HepG2 (cell line): ENCODE data around the gene ARFIP2. TPM values are rescaled to one million over a fixed set of nuclear protein-coding genes. Genes with fewer than 3 reads are reported as not detected.

Source experiments
- ERF ChIP-seq: IDR thresholded peaks from 2 replicates; pipeline ENCODE4 v1.6.1; 2018; ENCODE audit warnings: missing biosample characterization, missing genetic modification reagents
- FOXA1 ChIP-seq, 2 experiments: fragments of 450-650 bp in 1 of 2; sonication (generic) in 1 of 2; formaldehyde crosslinking in 1 of 2; IDR thresholded peaks; 2 replicates each; pipeline versions ENCODE4 v1.4.0 to v1.6.1; 2016 to 2020; ENCODE audit warnings: missing genetic modification reagents in 1 of 2
- SNAPC2 ChIP-seq: sonication (generic); formaldehyde crosslinking; IDR thresholded peaks from 2 replicates; pipeline ENCODE4 v1.8.1; 2022; ENCODE audit warnings: mild to moderate bottlenecking, missing genetic modification reagents
- TCF7 ChIP-seq: sonication (generic); IDR thresholded peaks from 2 replicates; pipeline ENCODE4 v1.6.1; 2016; ENCODE audit warnings: antibody characterized with exemption, low read depth
- ZBTB40 ChIP-seq, 2 experiments: fragments of 450-650 bp in 1 of 2; sonication (generic) in 1 of 2; formaldehyde crosslinking in 1 of 2; IDR thresholded peaks; 2 replicates each; pipeline versions ENCODE4 v1.6.1 to v1.8.0; 2016 to 2022; ENCODE audit warnings: antibody characterized with exemption in 1 of 2, mild to moderate bottlenecking in 1 of 2, missing genetic modification reagents in 1 of 2
- ZNF24 ChIP-seq: fragments of 450-650 bp; IDR thresholded peaks from 2 replicates; pipeline ENCODE4 v1.6.1; 2017; ENCODE audit warnings: antibody characterized with exemption, mild to moderate bottlenecking
- polyA plus RNA-seq, 8 experiments: library from polyadenylated mRNA; depleted of rRNA in 3 of 8; stranded (reverse) in 7 of 8; unstranded in 1 of 8; fragments of >200 nt; fragmentation: Illumina TruSeq in 4 of 8; extraction: Trizol in 4 of 8; gene quantifications; 2 replicates each; pipeline versions ENCODE4 v1.2.1 to v1.2.3, GENCODE V29; 2011 to 2016; ENCODE audit warnings: low read depth in 4 of 8, missing spikeins in 1 of 8, mixed read lengths in 1 of 8; ENCODE audit not compliant: insufficient read depth in 1 of 8
- total RNA-seq, 5 experiments: library from RNA; depleted of rRNA; stranded (reverse); fragments of >200 nt; fragmentation: Illumina TruSeq; extraction: Trizol; gene quantifications; 2 replicates each; pipeline ENCODE4 v1.2.3, GENCODE V29; 2016; ENCODE audit warnings: low read depth in 1 of 5
- TF ChIP-seq, protein P1 (sequence below): sonication (generic); formaldehyde crosslinking; IDR thresholded peaks from 2 replicates; pipeline ENCODE4 v1.4.0; 2020; ENCODE audit warnings: missing genetic modification reagents
- TF ChIP-seq, protein P2 (sequence below): sonication (generic); formaldehyde crosslinking; IDR thresholded peaks from 2 replicates; pipeline ENCODE4 v1.8.0; 2022; ENCODE audit warnings: mild to moderate bottlenecking, missing genetic modification reagents, moderate library complexity
- TF ChIP-seq, protein P3 (sequence below): sonication (generic); formaldehyde crosslinking; IDR thresholded peaks from 2 replicates; pipeline ENCODE4 v1.9.0; 2021; ENCODE audit warnings: missing genetic modification reagents, mild to moderate bottlenecking, borderline replicate concordance

Gene ARFIP2
- total and polyA plus RNA-seq, 2 of the 13 experiments (the other 11 are each of a cell fraction or from before 2014, with no cell fraction given) = 56.6 to 60.2 TPM

GRCh38 chr11:6481012-6481923 is at the start of gene ARFIP2, which contains the start of gene TIMM10B (continued):
- TF ChIP-seq, protein P1, sequence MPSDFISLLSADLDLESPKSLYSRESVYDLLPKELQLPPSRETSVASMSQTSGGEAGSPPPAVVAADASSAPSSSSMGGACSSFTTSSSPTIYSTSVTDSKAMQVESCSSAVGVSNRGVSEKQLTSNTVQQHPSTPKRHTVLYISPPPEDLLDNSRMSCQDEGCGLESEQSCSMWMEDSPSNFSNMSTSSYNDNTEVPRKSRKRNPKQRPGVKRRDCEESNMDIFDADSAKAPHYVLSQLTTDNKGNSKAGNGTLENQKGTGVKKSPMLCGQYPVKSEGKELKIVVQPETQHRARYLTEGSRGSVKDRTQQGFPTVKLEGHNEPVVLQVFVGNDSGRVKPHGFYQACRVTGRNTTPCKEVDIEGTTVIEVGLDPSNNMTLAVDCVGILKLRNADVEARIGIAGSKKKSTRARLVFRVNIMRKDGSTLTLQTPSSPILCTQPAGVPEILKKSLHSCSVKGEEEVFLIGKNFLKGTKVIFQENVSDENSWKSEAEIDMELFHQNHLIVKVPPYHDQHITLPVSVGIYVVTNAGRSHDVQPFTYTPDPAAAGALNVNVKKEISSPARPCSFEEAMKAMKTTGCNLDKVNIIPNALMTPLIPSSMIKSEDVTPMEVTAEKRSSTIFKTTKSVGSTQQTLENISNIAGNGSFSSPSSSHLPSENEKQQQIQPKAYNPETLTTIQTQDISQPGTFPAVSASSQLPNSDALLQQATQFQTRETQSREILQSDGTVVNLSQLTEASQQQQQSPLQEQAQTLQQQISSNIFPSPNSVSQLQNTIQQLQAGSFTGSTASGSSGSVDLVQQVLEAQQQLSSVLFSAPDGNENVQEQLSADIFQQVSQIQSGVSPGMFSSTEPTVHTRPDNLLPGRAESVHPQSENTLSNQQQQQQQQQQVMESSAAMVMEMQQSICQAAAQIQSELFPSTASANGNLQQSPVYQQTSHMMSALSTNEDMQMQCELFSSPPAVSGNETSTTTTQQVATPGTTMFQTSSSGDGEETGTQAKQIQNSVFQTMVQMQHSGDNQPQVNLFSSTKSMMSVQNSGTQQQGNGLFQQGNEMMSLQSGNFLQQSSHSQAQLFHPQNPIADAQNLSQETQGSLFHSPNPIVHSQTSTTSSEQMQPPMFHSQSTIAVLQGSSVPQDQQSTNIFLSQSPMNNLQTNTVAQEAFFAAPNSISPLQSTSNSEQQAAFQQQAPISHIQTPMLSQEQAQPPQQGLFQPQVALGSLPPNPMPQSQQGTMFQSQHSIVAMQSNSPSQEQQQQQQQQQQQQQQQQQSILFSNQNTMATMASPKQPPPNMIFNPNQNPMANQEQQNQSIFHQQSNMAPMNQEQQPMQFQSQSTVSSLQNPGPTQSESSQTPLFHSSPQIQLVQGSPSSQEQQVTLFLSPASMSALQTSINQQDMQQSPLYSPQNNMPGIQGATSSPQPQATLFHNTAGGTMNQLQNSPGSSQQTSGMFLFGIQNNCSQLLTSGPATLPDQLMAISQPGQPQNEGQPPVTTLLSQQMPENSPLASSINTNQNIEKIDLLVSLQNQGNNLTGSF (CRISPR knock-in tag) = no peak; the same call in 1 of the 2 replicates
- TF ChIP-seq, protein P2, sequence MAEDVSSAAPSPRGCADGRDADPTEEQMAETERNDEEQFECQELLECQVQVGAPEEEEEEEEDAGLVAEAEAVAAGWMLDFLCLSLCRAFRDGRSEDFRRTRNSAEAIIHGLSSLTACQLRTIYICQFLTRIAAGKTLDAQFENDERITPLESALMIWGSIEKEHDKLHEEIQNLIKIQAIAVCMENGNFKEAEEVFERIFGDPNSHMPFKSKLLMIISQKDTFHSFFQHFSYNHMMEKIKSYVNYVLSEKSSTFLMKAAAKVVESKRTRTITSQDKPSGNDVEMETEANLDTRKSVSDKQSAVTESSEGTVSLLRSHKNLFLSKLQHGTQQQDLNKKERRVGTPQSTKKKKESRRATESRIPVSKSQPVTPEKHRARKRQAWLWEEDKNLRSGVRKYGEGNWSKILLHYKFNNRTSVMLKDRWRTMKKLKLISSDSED (CRISPR knock-in tag) = no peak
- TF ChIP-seq ERF (CRISPR knock-in tag) = peak; percentile 75
- TF ChIP-seq ZNF24 = no peak
- no peak for TF ChIP-seq TCF7
- TF ChIP-seq, protein P3, sequence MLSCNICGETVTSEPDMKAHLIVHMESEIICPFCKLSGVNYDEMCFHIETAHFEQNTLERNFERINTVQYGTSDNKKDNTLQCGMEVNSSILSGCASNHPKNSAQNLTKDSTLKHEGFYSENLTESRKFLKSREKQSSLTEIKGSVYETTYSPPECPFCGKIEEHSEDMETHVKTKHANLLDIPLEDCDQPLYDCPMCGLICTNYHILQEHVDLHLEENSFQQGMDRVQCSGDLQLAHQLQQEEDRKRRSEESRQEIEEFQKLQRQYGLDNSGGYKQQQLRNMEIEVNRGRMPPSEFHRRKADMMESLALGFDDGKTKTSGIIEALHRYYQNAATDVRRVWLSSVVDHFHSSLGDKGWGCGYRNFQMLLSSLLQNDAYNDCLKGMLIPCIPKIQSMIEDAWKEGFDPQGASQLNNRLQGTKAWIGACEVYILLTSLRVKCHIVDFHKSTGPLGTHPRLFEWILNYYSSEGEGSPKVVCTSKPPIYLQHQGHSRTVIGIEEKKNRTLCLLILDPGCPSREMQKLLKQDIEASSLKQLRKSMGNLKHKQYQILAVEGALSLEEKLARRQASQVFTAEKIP (CRISPR knock-in tag) = no peak
- TF ChIP-seq SNAPC2 (CRISPR knock-in tag) = no peak; the same call in 1 of the 2 replicates
- TF ChIP-seq ZBTB40 (IDR thresholded peaks at IDR 0.05) = peak; percentile 88
- peak; percentile 52 for TF ChIP-seq ZBTB40 (CRISPR knock-in tag; IDR thresholded peaks at IDR 0.05)
- no peak for TF ChIP-seq FOXA1 (IDR thresholded peaks at IDR 0.05)
- TF ChIP-seq FOXA1 (CRISPR knock-in tag; IDR thresholded peaks at IDR 0.05) = no peak
